Ramos (cell line): ENCODE measurements around the gene IFI27.

ENCODE experiments used
- in situ Hi-C: fragments of 300-500 bp; cut with MboI; formaldehyde crosslinking; loops from one replicate; pipeline ENCODE4 v1.14.3; 2022; ENCODE audit warnings: low sequenced_read_pairs; ENCODE audit not compliant: unreplicated experiment

IFI27 gene

GRCh38 chr14:94101748-94102147 is 8.8 kb upstream of the IFI27 start:
- in situ Hi-C loops: no loop called here

- in situ Hi-C loops: no loop called here
Observed at GRCh38 chr14:94102768-94103482, 7.6 kb upstream of the IFI27 start.

- in situ Hi-C loops: no loop called here
Observed at GRCh38 chr14:94103554-94104150, 6.9 kb upstream of the IFI27 start.

GRCh38 chr14:94104731-94105130 is 5.8 kb upstream of the IFI27 start:
- in situ Hi-C loops: no loop called here

GRCh38 chr14:94109915-94110250 is 653 bp upstream of the IFI27 start:
- in situ Hi-C loops: no loop called here

- in situ Hi-C loops: no loop called here
Observed at GRCh38 chr14:94111276-94112095, 950 bp downstream of the IFI27 start.

GRCh38 chr14:94112513-94113063 is 2.1 kb downstream of the IFI27 start:
- in situ Hi-C loops: no loop called here

GRCh38 chr14:94113073-94113472 is 2.5 kb downstream of the IFI27 start:
- in situ Hi-C loops: no loop called here

- in situ Hi-C loops: no loop called here
Observed at GRCh38 chr14:94113490-94113889, 3.0 kb downstream of the IFI27 start.

- in situ Hi-C loops: no loop called here
Observed at GRCh38 chr14:94113908-94114588, 3.5 kb downstream of the IFI27 start.

- in situ Hi-C loops: no loop called here
Observed at GRCh38 chr14:94114589-94115057, 4.1 kb downstream of the IFI27 start.

GRCh38 chr14:94115058-94115591 is 4.6 kb downstream of the IFI27 start:
- in situ Hi-C loops: no loop called here

GRCh38 chr14:94115631-94116030 is 5.1 kb downstream of the IFI27 start:
- in situ Hi-C loops: no loop called here

GRCh38 chr14:94116701-94117100 is 6.2 kb downstream of the IFI27 start:
- in situ Hi-C loops: no loop called here

GRCh38 chr14:94117856-94118255 is 7.3 kb downstream of the IFI27 start:
- in situ Hi-C loops: no loop called here

- in situ Hi-C loops: no loop called here
Observed at GRCh38 chr14:94119071-94119470, 8.5 kb downstream of the IFI27 start.

GRCh38 chr14:94120667-94121340 is 10.3 kb downstream of the IFI27 start:
- in situ Hi-C loops: no loop called here

- in situ Hi-C loops: no loop called here
Observed at GRCh38 chr14:94121485-94121884, 10.9 kb downstream of the IFI27 start.

- in situ Hi-C loops: no loop called here
Observed at GRCh38 chr14:94122438-94122837, 11.9 kb downstream of the IFI27 start.

GRCh38 chr14:94123296-94123695 is 12.8 kb downstream of the IFI27 start:
- in situ Hi-C loops: no loop called here
